IPS DF 19.7 (cell line): ENCODE results near the gene RHOT1.

Experiments
- DNase-seq: peaks from one replicate; pipeline ENCODE4 v3.0.0-alpha.2; 2013; ENCODE audit warnings: low read depth, low spot score

Gene RHOT1

DNA sequence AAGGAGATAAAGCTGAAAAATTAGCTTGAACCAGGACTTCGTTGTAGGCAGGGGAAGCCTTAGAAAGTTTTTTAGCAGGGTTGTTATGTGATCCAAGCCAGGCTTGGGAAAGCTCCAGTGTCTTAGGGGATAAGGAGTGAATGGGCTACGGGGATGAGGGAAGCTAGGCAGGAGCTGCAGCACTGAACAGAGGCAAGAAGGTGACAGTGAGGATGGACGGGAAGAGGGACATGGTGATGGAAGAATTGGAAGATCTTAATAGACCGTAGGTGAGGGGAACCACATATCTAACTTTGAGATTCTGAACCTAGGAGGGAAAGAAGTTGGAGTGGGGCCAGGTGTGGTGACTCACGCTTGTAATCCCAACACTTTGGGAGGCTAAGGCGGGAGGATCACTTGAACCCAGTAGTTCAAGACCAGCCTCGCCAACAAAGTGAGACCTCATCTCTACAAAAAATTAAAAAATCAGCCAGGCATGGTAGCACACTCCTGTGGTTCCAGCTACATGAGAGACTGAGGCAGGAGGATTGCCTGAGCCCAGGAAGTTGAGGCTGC is 126.5 kb downstream of the RHOT1 start:
- no peak for DNase-seq

DNA sequence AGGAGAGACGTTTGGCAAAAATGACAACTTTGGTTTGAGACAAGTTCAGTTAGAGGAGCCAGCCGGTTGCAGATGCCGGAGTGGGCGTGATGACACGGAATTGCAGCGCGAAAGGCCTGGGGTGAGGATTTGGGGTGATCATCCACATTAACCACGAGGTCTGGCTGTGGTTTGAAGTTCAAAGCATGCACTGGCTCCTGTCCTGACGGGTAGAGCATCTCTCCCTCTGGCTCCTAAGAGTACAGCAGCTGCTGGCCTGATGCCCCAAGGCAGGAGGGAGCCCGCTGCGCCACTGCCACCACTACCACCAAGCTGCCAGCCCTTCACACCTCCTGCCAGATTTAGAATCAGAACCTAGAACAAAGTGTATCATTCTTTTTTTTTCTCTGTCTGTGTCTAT is 127.1 kb downstream of the RHOT1 start:
- DNase-seq, result no peak

DNA sequence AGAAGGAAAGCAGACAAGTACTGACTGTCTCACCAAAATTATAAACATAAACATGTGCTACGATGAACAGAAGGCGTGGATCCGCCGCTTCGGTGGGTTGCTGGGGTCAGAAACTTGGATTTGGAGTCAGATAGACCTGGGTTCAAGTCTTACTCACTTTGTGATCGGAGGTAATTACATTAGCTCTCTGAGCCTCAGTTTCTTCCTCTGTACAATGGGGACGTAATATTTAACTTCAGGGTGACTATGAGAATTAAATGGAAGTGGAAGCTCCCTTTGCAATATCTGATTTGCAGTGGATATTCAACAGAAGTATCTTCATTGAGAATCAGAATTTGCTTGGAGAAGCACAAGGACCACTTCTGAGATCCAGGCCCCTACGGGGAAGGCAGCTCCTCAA is 129.5 kb downstream of the RHOT1 start:
- no peak for DNase-seq

DNA sequence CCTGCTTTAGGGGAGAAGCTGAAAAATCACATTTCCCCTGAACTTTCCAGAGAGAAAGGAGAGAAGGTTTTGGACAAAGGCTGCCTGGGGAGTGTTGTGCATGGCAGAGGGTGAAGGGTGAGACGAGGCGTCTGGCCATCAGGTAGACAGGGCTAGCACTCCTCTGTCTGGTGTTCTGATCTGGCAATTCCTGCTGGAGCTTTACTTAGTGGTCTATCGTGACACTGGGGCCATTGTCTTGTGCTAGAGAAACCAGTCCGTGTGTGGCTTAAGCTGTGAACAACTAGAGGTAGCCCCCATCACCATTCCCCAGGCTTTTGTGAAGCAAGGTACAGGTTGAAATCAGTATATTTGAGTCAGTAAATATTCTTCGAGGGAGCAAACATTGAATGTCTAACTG is 131.8 kb downstream of the RHOT1 start:
- no peak for DNase-seq

- no peak for DNase-seq
Observed at GRCh38 chr17:32274643-32275042, 132.3 kb downstream of the RHOT1 start.
